GM12873 (cell line): ENCODE results near the gene BRCA1.

Experiments
- CTCF ChIP-seq: IDR thresholded peaks from 2 replicates; pipeline ENCODE4 v1.5.1; 2012; ENCODE audit warnings: low read depth, mild to moderate bottlenecking, moderate library complexity, low read length, control low read depth; ENCODE audit not compliant: insufficient read depth; ENCODE audit errors: missing control alignments

The BRCA1 gene

DNA sequence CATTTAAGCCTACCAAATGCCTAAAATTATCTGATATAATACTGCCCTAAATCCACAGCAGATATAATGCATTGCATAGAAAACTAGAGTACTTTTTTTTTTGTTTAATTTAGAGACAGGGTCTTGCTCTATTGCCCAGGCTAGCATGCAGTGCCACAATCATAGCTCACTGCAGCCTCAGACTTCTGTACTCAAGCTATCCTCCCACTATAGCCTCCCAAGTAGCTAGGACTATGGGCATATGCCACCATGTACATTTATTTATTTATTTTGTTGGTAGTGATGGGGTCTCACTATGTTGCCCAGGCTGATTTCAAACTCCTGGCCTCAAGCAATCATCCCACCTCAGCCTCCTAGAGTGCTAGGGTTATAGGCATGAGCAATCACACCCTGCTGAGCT lies 20.0 kb downstream of the BRCA1 start:
- no peak for TF ChIP-seq CTCF

GRCh38 chr17:43104665-43105064 lies 20.5 kb downstream of the BRCA1 start:
- no peak for TF ChIP-seq CTCF

- no peak for TF ChIP-seq CTCF
Observed at GRCh38 chr17:43094129-43094835, 30.9 kb downstream of the BRCA1 start.

- no peak for TF ChIP-seq CTCF
Observed at GRCh38 chr17:43092901-43093300, 32.3 kb downstream of the BRCA1 start.

GRCh38 chr17:43090022-43090421 lies 35.1 kb downstream of the BRCA1 start:
- TF ChIP-seq CTCF, result no peak

GRCh38 chr17:43085474-43085873 lies 39.7 kb downstream of the BRCA1 start:
- no peak for TF ChIP-seq CTCF

DNA sequence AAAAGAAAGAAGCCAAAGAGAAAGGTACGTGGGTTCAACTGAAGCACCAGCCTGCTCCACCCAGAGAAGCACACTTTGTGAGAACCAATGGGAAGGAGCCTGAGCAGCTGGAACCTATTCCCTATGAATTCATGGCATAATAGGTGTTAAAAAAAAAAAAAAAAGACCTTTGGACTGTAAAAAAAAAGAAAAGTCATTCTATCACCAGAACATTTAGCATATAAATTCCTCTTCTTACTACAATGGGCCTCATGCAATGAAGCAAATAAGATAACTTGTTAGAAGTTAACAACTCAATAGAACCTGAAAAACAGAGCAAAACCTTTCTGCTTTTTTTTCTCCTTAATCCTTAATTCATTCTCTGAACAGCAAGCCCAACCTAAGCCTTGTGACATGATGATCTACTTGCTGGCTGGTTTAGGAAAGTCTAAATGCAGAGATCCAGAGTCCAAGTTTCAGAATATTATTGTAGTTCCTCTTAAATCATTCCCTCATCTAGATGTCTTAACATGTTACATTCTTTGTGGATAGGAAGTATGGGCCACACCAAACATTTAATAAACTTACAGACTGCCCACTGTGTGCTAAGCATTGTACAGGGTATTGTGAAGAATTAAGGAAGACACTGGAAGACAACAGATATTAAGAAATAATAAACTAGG lies 45.4 kb downstream of the BRCA1 start:
- TF ChIP-seq CTCF, result no peak
